Activated CD8-positive, alpha-beta memory T cell treated with anti-CD3 and anti-CD28 coated beads for 36 hours (primary cell): ENCODE data around the gene LVRN. TPM values are rescaled to one million over a fixed set of nuclear protein-coding genes. Genes with fewer than 3 reads are reported as not detected.
"Not testable (repeated sequence)": the region's sequence is repeated elsewhere in the genome, so short reads cannot be mapped to it uniquely, and the experiment has no call there.

ENCODE experiments used
- CTCF ChIA-PET: fragments of 350-600 bp; sonication (Branson Sonifier 250); formaldehyde crosslinking; loops from one replicate; lab custom pipeline; 2021; ENCODE audit warnings: antibody characterized with exemption; lab: Charles Lee
- POLR2A ChIA-PET: fragments of 350-600 bp; sonication (Branson Sonifier 250); formaldehyde crosslinking; loops from one replicate; lab custom pipeline; 2021; ENCODE audit warnings: antibody characterized with exemption; lab: Charles Lee
- total RNA-seq, 2 experiments: library from RNA; stranded (reverse); gene quantifications; one replicate each; pipeline ENCODE4 v1.2.3, GENCODE V29; 2021

The LVRN gene, protein sequence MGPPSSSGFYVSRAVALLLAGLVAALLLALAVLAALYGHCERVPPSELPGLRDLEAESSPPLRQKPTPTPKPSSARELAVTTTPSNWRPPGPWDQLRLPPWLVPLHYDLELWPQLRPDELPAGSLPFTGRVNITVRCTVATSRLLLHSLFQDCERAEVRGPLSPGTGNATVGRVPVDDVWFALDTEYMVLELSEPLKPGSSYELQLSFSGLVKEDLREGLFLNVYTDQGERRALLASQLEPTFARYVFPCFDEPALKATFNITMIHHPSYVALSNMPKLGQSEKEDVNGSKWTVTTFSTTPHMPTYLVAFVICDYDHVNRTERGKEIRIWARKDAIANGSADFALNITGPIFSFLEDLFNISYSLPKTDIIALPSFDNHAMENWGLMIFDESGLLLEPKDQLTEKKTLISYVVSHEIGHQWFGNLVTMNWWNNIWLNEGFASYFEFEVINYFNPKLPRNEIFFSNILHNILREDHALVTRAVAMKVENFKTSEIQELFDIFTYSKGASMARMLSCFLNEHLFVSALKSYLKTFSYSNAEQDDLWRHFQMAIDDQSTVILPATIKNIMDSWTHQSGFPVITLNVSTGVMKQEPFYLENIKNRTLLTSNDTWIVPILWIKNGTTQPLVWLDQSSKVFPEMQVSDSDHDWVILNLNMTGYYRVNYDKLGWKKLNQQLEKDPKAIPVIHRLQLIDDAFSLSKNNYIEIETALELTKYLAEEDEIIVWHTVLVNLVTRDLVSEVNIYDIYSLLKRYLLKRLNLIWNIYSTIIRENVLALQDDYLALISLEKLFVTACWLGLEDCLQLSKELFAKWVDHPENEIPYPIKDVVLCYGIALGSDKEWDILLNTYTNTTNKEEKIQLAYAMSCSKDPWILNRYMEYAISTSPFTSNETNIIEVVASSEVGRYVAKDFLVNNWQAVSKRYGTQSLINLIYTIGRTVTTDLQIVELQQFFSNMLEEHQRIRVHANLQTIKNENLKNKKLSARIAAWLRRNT
- total RNA-seq, result not detected

GRCh38 chr5:115962239-115962564 lies at the start of gene LVRN:
TSS of gene LVRN (plus strand) at chr5:115962475. CDS start at chr5:115962618, 143 bp downstream.
- CTCF ChIA-PET, result no interaction called here
- POLR2A ChIA-PET, result no interaction called here

DNA sequence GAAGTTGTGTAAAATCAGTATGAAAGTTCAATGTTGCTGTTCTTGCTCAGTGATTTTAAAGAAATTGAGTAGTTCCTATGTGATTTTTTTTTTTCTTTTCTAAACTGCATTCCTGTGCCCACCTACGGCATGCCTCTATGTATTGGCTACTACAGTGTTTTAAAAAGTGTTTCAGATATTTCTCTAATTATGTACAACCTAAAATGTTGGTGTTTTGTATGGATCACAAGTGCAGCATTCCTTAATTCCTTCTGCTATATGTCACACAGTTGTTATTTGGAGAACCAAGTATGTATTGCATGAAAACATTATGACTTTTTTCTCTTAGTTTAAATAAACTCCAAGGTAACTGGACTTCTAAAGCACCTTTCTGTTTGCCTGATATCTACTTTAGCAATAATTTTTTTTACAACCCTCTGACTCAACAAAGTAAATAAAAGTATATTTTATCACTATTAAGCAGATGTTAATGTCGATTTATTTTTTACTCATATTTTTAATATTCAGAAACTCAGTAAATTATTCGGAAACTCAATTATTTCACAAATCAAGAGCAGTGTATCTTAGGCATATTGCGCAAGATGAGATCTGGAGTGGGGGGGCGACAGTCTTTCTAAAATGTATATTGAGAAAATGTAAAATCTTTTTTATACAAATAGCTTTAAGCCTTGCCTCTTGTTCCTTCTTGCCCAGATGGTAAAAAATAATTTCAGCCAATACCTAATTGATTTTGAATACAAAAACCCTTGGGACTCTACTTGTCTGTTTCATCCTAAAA lies 48.5 kb upstream of the LVRN start:
- POLR2A ChIA-PET, CTCF ChIA-PET: not testable (repeated sequence)

DNA sequence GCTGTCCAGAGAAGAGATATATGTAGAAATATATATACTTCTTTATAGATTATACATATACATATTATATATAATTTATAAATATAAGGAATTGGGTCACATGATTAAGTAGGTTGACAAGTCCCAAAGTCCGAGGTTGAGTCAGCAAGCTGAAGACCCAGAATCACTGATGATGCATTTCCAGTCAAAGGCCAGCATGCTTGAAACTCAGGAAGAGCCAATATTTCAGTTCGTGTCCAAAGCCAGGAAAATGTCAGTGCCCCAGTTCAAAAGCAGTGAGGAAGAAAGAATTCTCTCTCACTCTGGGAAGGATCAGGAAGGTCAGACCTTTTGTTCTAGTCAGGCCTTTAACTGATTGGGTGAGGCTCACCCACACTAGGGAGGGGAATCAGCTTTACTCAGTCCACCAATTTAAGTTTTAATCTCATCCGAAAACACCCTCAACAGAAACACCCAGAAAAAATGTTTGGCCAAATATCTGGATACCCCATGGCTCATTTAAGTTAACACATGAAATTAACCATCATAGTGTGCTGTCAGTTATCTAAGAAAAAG lies 42.0 kb upstream of the LVRN start:
- CTCF ChIA-PET, result no interaction called here
- POLR2A ChIA-PET, result no interaction called here

GRCh38 chr5:115928578-115929407 lies 33.5 kb upstream of the LVRN start:
- POLR2A ChIA-PET, result not testable (repeated sequence)

GRCh38 chr5:115930171-115930570 lies 32.1 kb upstream of the LVRN start:
- POLR2A ChIA-PET, CTCF ChIA-PET: not testable (repeated sequence)

More at GRCh38 chr5:115928578-115929407, 33.5 kb upstream of the LVRN start:
- CTCF ChIA-PET, result not testable (repeated sequence)

DNA sequence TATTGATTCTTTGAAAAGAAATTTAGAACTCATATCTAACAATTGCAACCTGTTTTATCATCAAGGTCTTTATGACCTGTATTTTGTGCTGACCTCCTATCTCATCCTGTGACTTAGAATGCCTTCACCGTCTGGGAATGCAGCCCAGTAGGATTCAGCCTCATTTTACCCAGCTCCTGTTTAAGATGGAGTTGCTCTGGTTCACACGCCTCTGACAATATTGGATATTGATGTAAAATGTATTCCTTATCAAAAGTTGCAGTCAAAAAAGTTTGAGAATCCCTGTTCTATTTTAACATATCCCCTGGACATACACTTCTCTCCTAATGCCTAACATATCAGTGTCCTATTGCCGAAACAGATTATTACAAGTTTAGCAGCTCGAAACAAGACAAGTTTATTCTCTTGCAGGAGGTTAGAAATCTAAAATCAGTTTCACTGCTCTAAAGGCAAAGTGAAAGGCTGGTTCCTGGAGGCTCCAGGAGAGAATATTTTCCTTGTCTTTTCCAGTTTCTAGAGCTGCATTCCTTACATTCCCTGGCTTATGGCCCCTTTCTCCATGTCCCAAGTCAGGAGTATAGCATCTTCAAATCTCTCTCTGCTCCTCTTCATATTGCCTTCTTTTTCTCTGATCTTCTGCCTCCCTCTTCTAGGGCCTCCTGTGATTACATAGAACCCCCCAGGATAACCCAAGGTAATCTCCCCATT lies 31.5 kb upstream of the LVRN start:
- POLR2A ChIA-PET, result no interaction called here
- CTCF ChIA-PET, result no interaction called here

DNA sequence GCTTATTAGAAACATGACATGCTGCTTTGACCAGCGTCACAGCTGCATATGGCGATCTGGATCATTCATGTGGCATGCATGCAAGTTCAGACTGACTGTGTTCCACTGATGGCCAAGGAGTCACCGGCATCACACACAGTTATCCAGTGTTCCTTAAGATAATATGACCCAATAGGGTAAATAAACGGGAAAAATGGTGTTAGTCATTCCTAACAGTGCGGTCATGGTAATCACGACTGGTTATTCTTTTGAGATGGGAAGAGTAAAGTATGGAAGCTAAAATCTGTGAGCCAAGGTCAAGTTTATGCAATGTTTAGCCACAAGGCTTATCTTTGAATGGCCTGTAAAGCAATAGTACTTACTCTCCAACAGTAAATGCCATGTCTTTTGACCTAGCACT lies 29.3 kb upstream of the LVRN start:
- ChIA-PET POLR2A (no interaction called here), CTCF (no interaction called here)

DNA sequence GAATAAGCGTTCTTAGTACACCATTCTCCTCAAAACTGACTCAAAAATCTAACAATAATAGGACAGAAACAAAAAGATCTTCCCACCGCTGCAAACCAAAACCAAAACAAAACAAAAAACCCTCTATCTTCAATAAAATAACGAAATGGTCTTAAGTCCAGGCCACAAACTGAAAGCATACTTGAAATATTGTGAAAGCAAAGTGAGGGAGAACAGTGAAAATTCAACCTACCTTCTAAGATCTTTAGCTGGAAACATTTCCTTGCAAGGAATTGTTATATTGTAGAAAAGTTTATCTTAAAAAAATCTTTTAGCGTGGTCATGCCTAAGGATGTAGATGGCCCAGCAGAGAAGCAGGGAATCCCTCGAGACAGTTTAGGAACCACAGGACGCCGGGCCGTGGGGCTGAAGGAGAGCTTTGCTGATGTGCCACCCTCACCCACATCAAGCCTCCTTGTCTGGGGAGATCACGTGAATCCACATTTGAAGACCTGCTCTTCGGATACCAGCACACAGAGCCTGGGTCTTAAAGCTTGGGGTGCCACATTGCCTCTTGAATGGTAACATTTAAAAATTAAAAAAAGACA lies 27.8 kb upstream of the LVRN start:
- CTCF ChIA-PET, result interaction anchor here (0.7 kb wide), 1 partner anchor 299 kb away, joined by 3 read pairs; no protein-coding TSS in a partner anchor
- POLR2A ChIA-PET, result no interaction called here

DNA sequence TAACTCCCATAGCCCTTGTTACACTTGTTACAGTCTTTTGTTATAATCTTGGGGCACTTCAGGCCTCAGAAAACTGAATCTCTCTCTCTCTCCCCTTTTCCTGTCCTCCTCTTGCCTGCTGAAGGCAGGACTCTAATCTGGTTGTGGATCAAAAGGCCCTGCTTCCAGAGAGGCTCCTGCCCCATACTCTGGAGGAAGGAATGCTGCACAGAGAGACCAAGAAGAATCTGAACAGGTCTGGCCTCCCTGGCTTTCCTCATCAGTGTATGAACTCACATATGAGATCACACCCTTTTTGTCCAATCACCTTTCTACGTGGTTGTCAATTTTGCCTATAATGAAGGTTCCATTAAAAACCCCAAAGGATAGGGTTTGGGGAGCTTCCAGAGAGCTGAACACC lies 26.2 kb upstream of the LVRN start:
- POLR2A ChIA-PET, result no interaction called here
- CTCF ChIA-PET, result no interaction called here

- CTCF ChIA-PET, result no interaction called here
- POLR2A ChIA-PET, result no interaction called here
Measured at GRCh38 chr5:115939059-115939458, 23.2 kb upstream of the LVRN start.

DNA sequence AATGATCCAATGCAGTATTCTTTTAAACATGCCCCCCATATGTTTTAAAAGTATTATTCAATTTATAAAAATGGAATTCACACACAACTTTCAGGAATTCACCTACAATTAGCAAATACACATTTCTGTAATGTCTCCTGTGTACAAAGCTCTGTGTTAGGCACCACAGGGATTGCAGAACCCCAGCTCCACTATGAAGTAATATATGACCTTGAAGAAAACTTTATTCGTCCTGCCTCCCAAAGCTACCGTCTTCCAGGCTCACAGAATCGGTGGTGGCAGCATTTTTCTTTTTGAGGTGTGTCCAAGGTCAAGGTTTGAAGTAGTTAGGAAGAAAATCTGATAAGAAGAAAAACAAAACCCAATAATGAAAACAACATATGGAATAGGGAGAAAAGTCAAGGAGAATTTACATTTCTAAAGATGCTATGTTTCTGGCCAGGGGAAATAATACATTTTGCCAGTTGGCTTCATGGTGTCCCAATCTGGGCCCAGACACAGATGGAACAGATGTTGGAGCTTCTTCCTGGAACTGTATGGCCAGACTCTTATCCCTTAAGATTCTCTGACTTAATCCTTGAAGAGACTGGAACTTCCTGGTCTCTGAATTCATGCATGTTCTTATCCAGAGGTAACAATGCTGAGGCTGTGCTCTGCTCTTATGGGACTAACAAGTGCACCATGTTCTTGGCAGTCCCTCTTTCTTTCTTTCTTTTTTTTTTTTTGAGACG lies 22.0 kb upstream of the LVRN start:
- ChIA-PET CTCF (no interaction called here), POLR2A (no interaction called here)

GRCh38 chr5:115941051-115941675 lies 21.1 kb upstream of the LVRN start:
- CTCF ChIA-PET, result no interaction called here
- POLR2A ChIA-PET, result no interaction called here

DNA sequence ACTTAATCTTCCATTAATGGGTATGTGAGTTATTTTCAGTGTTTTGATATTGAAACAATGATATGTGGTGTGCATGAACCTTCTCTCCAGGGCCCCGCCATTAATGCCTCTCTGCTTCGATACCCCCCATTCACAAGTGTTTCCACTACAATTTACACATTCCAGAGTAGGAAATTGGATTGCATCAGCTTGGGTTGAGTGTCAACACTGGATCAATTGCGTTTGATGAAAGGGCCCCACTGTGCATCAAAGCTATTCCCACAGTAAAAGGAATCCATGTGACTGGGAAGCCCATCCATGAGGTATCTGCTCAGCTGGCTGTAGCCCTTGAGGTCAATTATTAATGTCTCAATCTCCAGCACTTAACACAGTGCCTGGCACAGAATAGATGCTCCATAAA lies 17.8 kb upstream of the LVRN start:
- POLR2A ChIA-PET, result no interaction called here
- CTCF ChIA-PET, result no interaction called here

GRCh38 chr5:115946655-115947054 lies 15.6 kb upstream of the LVRN start:
- ChIA-PET POLR2A (no interaction called here), CTCF (no interaction called here)

DNA sequence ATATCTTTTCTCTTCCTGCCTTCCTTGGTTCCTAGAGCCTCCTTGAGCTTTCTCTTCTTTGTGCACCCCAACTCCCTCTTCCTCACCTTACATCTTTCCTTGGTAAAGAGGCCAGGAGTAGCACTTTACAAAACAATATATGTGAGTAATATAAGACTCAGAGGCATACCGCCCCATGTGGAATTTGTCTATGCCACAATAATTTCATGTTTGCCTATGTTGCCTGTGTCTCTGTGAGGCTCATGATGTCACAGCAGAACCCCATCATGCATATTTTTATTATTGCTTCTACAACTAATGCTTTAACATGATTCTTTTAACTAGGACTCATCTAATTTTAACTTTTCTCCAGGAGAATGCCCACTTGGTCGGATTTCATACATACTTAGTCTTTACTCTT lies 15.0 kb upstream of the LVRN start:
- CTCF ChIA-PET, result no interaction called here
- POLR2A ChIA-PET, result no interaction called here

- CTCF ChIA-PET, result no interaction called here
- POLR2A ChIA-PET, result no interaction called here
Measured at GRCh38 chr5:115948091-115948534, 14.2 kb upstream of the LVRN start.

DNA sequence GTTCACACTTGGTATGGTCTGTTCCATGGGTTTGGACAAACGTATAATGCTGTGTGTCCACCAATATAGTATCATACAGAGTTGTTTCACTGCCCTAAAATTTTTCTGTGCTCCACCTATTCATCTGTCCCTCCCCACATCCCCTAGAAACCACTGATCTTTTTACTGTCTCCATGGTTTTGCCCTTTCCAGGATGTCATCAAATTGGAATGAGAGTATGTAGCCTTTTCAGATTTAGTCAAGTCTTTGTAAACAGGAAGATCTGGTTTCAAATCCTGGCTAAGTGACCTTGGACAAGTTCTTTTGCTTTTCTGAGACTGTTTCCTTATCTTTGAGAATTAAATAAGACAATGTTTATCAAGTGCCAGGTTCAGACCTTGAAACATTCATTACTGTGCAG lies 13.2 kb upstream of the LVRN start:
- ChIA-PET CTCF (no interaction called here), POLR2A (no interaction called here)
